Esophagus muscularis mucosa (tissue), 4 donors: ENCODE results near the gene ZMIZ1. TPM values are rescaled to one million over a fixed set of nuclear protein-coding genes. Genes with fewer than 3 reads are reported as not detected.

Experiments used
- DNase-seq: peaks from one replicate; pipeline ENCODE4 v3.0.0-alpha.2; 2017; ENCODE audit errors: extremely low spot score
- H3K27ac ChIP-seq, 4 donors: fragments of 200-600 bp; sonication (generic); replicated peaks in 1 of 4; 1 replicate in 3 of 4; 2 replicates in 1 of 4; pipeline ENCODE4 v1.5.1; 2016 to 2019; ENCODE audit warnings: mild to moderate bottlenecking in 1 of 4
- H3K27me3 ChIP-seq, 4 donors: fragments of 200-600 bp; sonication (generic); one replicate each; pipeline versions ENCODE4 v1.5.1 to v1.6.0; 2016 to 2019
- H3K36me3 ChIP-seq, 4 donors: fragments of 200-600 bp; sonication (generic); one replicate each; pipeline ENCODE4 v1.5.1; 2016 to 2019
- H3K4me1 ChIP-seq, 4 donors: fragments of 200-600 bp; sonication (generic); one replicate each; pipeline ENCODE4 v1.5.1; 2016 to 2019
- H3K4me3 ChIP-seq, 4 donors: fragments of 200-600 bp; sonication (generic); 1 replicate in 2 of 4; 2 replicates in 2 of 4; pipeline ENCODE4 v1.5.1; 2016 to 2019; ENCODE audit warnings: mild to moderate bottlenecking in 4 of 4, moderate library complexity in 1 of 4
- H3K9me3 ChIP-seq, 4 donors: fragments of 200-600 bp; sonication (generic); 1 replicate in 3 of 4; 2 replicates in 1 of 4; pipeline ENCODE4 v1.5.1; 2016 to 2019
- EP300 ChIP-seq: sonication (generic); formaldehyde crosslinking; IDR thresholded peaks from one replicate; pipeline ENCODE4 v1.6.1; 2017; ENCODE audit warnings: antibody characterized with exemption
- POLR2A ChIP-seq: fragments of 450-650 bp; IDR thresholded peaks from one replicate; pipeline ENCODE4 v1.6.1; 2017; ENCODE audit warnings: antibody characterized with exemption, moderate library complexity, mild to moderate bottlenecking, low read depth
- POLR2AphosphoS5 ChIP-seq, 2 donors: sonication (generic); formaldehyde crosslinking; IDR thresholded peaks; one replicate each; pipeline ENCODE4 v1.6.1; 2017; ENCODE audit warnings: antibody characterized with exemption in 2 of 2
- WGBS: methylation state at CpG from one replicate; pipeline ENCODE4 v1.1.5; 2018; 5-methylcytosine and 5-hydroxymethylcytosine counted together
- intact Hi-C: fragments of 100-400 bp; cut with DNase I; formaldehyde crosslinking; loops from one replicate; pipeline ENCODE4 v1.15.1; 2023
- total RNA-seq, 4 donors: library from RNA; depleted of rRNA; stranded (reverse); fragments of >200 nt; gene quantifications; one replicate each; pipeline versions ENCODE4 v1.1.0 to v1.2.1, GENCODE V29; 2016
- TF ChIP-seq, protein P1 (sequence below), 3 experiments: fragments of 200-600 bp in 2 of 3; fragments of 450-650 bp in 1 of 3; sonication (generic) in 2 of 3; IDR thresholded peaks; one replicate each; pipeline ENCODE4 v1.5.1; 2017 to 2019; ENCODE audit warnings: antibody characterized with exemption in 3 of 3, mild to moderate bottlenecking in 2 of 3, moderate library complexity in 1 of 3

Gene ZMIZ1
- total RNA-seq, 4 donors from 2014 or later = 48.7 to 87.2 (median 66.0) TPM

DNA sequence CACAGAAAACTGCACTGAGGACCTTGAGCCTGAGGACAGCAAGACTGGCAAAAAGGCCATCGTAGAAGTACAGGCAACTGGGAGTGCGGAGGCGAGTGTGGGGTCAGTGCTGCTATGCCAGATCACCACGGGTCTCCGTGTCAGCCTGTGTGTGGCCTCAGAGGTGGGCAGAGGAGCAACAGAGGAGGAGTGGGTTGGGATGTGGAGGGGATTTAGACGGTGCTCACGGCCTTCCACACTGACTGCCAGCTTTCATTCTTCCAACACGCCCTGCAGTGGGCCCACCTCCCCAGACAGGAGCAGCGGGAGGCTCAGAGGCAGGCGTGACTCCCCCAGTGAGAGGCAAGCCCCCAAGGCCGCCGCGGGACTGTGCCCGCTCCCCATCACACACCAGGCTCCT lies 17.0 kb upstream of the ZMIZ1 start:
- Histone ChIP-seq H3K27me3 (no peaks in the 10 kb centered on the region), H3K4me3 (no peak overlapping the region), H3K9me3 (no peaks in the 10 kb centered on the region), H3K36me3 (no peaks in the 10 kb centered on the region), H3K4me1 (peaks cover 11 to 16% (median 14%) of the 10 kb centered on the region in 4 donors), H3K27ac (no peak overlapping the region)
- TF ChIP-seq, protein P1, sequence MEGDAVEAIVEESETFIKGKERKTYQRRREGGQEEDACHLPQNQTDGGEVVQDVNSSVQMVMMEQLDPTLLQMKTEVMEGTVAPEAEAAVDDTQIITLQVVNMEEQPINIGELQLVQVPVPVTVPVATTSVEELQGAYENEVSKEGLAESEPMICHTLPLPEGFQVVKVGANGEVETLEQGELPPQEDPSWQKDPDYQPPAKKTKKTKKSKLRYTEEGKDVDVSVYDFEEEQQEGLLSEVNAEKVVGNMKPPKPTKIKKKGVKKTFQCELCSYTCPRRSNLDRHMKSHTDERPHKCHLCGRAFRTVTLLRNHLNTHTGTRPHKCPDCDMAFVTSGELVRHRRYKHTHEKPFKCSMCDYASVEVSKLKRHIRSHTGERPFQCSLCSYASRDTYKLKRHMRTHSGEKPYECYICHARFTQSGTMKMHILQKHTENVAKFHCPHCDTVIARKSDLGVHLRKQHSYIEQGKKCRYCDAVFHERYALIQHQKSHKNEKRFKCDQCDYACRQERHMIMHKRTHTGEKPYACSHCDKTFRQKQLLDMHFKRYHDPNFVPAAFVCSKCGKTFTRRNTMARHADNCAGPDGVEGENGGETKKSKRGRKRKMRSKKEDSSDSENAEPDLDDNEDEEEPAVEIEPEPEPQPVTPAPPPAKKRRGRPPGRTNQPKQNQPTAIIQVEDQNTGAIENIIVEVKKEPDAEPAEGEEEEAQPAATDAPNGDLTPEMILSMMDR (IDR thresholded peaks at IDR 0.05) = no peak
- TF ChIP-seq EP300 (no peak), POLR2AphosphoS5 (IDR thresholded peaks at IDR 0.05) (no peak), POLR2A (no peak)
- WGBS = 77% methylated on average over 14 of the region's 14 CpGs
- intact Hi-C loops = no loop called here
- DNase-seq = no peak

DNA sequence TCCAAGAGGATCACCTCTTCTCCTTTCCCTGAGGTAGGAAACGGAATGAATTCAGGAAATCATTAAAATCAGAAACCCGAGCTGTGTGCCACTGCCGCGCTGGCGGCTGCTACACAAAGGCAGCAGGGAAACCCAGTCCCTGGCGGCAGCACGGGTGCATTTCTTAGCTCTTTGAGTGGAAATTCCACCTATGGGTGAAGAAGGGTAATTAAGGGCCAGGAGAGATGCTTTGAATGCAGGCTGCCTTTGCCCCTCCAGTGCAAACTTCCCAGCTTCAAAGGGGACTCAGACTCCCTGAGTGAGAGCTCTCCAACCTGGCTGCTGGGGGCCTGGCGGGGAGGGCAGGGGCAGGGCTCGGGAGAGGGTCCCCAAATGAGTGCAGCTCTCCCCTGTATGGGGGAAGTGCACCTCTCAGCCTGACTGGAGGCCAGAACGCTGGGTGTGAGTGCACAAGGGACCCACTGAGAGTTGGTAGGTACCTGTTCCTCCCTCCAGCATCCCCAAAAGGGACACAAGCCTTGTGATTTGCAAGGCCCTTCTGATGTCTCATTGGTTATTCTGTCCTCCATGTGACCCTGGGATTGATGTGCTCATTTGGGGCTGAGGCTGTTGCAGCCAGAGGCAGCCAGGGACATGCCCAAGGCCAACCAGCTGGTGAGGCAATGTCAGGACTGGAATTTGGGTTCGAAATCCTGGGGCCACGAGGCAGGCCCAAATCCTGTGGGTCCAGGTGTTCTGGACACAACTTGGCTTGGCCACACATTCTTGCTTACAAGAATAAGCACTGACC lies 16.3 kb upstream of the ZMIZ1 start:
- WGBS = 81% methylated on average over 11 of the region's 12 CpGs
- no peak for TF ChIP-seq POLR2AphosphoS5 (IDR thresholded peaks at IDR 0.05)
- TF ChIP-seq, protein P1 (IDR thresholded peaks at IDR 0.05) = no peak
- TF ChIP-seq EP300 = no peak
- TF ChIP-seq POLR2A = no peak
- no peaks in the 10 kb centered on the region for H3K27me3 ChIP-seq
- H3K4me1 ChIP-seq = peaks cover 11 to 16% (median 14%) of the 10 kb centered on the region in 4 donors
- intact Hi-C loops = no loop called here
- no peak overlapping the region for H3K4me3 ChIP-seq
- H3K9me3 ChIP-seq = no peaks in the 10 kb centered on the region
- no peak for DNase-seq
- H3K36me3 ChIP-seq = no peaks in the 10 kb centered on the region
- no peak overlapping the region for H3K27ac ChIP-seq

DNA sequence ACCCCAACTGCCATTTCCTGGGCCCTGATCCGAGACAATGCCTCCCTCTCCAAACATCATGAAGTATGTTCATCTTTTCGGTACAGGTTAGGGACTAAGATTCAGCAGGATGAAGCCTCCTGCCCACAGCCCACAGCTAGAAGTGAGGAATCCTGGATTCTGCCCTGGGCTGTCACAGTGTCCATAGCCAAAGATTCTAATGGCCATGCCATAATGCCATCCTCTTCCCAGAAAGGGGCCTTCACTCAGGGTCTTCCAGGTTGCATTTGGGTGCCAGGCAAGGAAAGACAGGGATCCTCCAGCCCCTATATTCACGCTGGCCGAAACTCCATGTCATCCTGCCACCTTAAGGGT lies 15.7 kb upstream of the ZMIZ1 start:
- Histone ChIP-seq H3K27ac (no peak overlapping the region), H3K4me1 (peaks cover 6 to 11% (median 9%) of the 10 kb centered on the region in 4 donors), H3K27me3 (no peaks in the 10 kb centered on the region), H3K4me3 (no peak overlapping the region), H3K36me3 (no peaks in the 10 kb centered on the region), H3K9me3 (no peaks in the 10 kb centered on the region)
- DNase-seq = no peak
- WGBS = 93% methylated on average over 3 of the region's 4 CpGs
- no peak for TF ChIP-seq POLR2A
- intact Hi-C loops = no loop called here

DNA sequence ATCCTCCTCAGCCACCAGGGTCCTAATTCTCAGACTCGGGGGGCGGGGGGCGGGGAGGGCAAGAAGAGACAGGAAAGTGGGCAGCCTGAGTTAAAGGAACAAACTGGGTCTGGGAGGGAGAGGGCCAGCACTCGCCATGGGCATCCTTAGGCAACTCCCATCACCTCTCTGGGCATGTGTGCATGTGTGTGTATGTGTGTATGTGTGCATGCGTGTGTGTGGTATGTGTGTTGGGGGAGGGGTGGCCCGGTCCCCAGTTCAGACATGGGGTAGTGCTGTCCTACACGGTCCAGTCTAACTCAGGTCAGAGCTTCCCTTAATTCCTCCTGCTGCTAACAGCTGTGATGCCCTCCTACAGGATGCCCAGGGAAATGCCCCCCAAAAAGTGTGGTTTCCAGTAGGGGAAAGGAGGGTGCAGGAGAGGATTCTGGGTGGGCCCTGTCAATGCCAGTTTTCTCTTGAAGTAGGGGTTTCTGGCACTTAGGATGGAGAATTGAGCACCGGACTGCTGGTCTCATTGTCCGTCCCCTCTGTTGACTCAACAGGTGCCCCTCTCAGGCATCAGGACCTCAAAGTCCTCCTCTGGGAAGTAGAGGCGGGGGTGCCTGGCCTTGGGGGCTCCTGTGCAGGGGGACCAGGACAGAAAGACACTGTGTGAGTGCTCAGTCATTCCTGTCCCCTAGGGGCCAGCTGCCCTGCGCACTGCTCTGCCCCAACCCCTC lies 15.1 kb upstream of the ZMIZ1 start:
- TF ChIP-seq POLR2A (no peak), EP300 (no peak), POLR2AphosphoS5 (IDR thresholded peaks at IDR 0.05) (no peak)
- TF ChIP-seq, protein P1 (IDR thresholded peaks at IDR 0.05) = no peak
- intact Hi-C loops = no loop called here
- WGBS = 93% methylated on average over 10 of the region's 11 CpGs
- no peaks in the 10 kb centered on the region for H3K9me3 ChIP-seq
- no peaks in the 10 kb centered on the region for H3K36me3 ChIP-seq
- no peaks in the 10 kb centered on the region for H3K27me3 ChIP-seq
- DNase-seq = no peak
- H3K27ac ChIP-seq = no peak overlapping the region
- peaks cover 0 to 5% (median 3%) of the 10 kb centered on the region in 4 donors for H3K4me1 ChIP-seq
- H3K4me3 ChIP-seq = no peak overlapping the region
